ENCODE measurements around the gene WDR72.

DNA sequence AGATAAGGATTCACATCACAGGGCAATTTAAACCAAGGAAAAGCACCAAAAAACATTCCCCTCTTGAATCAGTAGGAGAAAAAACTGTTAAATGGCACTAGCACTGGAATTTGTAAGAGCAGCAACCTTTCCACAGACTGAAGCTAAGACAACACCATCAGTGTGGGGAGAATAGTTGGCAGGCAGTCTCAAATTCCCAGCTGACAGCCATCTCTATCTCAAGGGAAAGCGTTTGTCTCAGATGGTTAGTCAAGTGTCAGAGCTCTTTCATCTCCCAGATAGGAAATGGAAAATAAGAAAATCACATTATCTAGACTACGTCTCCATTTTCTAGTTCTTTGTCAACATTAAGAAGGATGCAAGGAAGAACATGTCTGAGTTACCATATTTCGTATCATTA, 228.7 kb downstream of the WDR72 start:
- TF ChIP-seq, protein P1, sequence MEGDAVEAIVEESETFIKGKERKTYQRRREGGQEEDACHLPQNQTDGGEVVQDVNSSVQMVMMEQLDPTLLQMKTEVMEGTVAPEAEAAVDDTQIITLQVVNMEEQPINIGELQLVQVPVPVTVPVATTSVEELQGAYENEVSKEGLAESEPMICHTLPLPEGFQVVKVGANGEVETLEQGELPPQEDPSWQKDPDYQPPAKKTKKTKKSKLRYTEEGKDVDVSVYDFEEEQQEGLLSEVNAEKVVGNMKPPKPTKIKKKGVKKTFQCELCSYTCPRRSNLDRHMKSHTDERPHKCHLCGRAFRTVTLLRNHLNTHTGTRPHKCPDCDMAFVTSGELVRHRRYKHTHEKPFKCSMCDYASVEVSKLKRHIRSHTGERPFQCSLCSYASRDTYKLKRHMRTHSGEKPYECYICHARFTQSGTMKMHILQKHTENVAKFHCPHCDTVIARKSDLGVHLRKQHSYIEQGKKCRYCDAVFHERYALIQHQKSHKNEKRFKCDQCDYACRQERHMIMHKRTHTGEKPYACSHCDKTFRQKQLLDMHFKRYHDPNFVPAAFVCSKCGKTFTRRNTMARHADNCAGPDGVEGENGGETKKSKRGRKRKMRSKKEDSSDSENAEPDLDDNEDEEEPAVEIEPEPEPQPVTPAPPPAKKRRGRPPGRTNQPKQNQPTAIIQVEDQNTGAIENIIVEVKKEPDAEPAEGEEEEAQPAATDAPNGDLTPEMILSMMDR (IDR thresholded peaks at IDR 0.05; ENCODE audit: insufficient read depth, low read depth, low read length), result no peak
- no peak for TF ChIP-seq EZH2 (IDR thresholded peaks at IDR 0.05; ENCODE audit: insufficient read depth, low read length)
